Body of pancreas (tissue), 4 donors: ENCODE measurements around the gene AATF.

Source experiments
- POLR2A ChIP-seq, 3 donors: fragments of 450-650 bp; IDR thresholded peaks; one replicate each; pipeline ENCODE4 v1.6.1; 2016; ENCODE audit warnings: antibody characterized with exemption in 3 of 3, mild to moderate bottlenecking in 2 of 3
- TF ChIP-seq, protein P1 (sequence below), 7 experiments: fragments of 450-650 bp in 4 of 7; fragments of 200-600 bp in 3 of 7; sonication (generic) in 3 of 7; IDR thresholded peaks; one replicate each; pipeline ENCODE4 v1.5.1; 2016 to 2019; ENCODE audit warnings: antibody characterized with exemption in 7 of 7

DNA sequence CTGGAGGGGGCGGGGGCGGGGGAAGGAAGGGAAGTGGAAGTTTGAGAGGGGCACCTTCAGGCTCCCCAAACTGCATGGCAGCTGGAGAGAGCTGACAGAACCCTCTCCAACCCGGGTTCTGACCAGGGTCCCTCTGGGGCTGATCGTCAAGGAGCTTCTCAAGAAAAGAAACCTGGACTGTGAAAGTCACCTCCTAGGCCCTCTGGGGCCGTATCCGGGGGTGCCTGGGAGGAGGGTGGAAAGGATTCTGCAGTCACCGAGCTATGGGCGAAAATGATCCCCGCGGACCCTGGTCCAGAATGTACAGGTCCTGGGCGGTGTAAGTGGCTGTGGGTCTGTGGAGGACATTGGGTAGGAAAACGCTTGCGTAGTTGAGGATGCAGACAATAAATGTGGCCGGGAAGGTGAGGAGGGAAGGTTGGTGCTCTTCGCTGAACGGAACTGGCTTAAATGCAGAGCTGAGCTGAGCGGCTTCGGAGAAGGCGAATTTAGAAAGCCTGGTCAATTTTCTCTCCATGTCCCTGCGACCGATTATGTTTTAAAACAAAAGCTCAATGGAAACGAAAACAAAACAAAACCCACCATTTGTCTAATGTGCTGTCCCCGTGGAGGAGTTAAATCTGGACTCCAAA lies 15.1 kb upstream of the AATF start:
- TF ChIP-seq, protein P1, sequence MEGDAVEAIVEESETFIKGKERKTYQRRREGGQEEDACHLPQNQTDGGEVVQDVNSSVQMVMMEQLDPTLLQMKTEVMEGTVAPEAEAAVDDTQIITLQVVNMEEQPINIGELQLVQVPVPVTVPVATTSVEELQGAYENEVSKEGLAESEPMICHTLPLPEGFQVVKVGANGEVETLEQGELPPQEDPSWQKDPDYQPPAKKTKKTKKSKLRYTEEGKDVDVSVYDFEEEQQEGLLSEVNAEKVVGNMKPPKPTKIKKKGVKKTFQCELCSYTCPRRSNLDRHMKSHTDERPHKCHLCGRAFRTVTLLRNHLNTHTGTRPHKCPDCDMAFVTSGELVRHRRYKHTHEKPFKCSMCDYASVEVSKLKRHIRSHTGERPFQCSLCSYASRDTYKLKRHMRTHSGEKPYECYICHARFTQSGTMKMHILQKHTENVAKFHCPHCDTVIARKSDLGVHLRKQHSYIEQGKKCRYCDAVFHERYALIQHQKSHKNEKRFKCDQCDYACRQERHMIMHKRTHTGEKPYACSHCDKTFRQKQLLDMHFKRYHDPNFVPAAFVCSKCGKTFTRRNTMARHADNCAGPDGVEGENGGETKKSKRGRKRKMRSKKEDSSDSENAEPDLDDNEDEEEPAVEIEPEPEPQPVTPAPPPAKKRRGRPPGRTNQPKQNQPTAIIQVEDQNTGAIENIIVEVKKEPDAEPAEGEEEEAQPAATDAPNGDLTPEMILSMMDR (IDR thresholded peaks at IDR 0.05), result no peak
- TF ChIP-seq POLR2A (IDR thresholded peaks at IDR 0.05), result no peak
